ENCODE data around the gene FSHR.

DNA sequence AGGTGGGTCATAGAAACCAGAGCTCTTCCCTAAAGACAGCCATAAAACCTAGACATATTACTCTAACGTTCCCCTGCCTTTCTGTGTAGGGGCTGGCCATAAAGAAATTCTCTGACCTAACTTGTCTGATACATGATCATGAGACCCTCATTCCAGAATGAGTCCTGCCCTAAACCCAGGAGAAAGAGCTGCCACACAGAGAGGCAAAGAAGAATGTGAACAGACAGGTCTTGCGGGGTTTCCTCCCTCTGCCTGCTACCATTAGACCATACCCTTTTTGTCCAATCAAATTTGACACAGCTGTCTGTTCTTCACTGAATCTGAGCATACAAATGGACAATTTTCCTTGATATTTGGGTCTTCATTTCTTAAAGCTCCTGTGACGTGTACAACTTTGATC, 200.0 kb downstream of the FSHR start:
- TF ChIP-seq POLR2A (IDR thresholded peaks at IDR 0.05; ENCODE audit: extremely low read depth, insufficient read length) (no peak), MYC (IDR thresholded peaks at IDR 0.05; ENCODE audit: low read depth, low read length) (no peak)
- TF ChIP-seq, protein P1, sequence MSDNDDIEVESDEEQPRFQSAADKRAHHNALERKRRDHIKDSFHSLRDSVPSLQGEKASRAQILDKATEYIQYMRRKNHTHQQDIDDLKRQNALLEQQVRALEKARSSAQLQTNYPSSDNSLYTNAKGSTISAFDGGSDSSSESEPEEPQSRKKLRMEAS (IDR thresholded peaks at IDR 0.05; ENCODE audit: low read depth, low read length), result no peak
- TF ChIP-seq, protein P2, sequence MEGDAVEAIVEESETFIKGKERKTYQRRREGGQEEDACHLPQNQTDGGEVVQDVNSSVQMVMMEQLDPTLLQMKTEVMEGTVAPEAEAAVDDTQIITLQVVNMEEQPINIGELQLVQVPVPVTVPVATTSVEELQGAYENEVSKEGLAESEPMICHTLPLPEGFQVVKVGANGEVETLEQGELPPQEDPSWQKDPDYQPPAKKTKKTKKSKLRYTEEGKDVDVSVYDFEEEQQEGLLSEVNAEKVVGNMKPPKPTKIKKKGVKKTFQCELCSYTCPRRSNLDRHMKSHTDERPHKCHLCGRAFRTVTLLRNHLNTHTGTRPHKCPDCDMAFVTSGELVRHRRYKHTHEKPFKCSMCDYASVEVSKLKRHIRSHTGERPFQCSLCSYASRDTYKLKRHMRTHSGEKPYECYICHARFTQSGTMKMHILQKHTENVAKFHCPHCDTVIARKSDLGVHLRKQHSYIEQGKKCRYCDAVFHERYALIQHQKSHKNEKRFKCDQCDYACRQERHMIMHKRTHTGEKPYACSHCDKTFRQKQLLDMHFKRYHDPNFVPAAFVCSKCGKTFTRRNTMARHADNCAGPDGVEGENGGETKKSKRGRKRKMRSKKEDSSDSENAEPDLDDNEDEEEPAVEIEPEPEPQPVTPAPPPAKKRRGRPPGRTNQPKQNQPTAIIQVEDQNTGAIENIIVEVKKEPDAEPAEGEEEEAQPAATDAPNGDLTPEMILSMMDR (IDR thresholded peaks at IDR 0.05; ENCODE audit: low read depth, low read length), result no peak
